Measurements from ENCODE around the gene FBXO22. TPM values are rescaled to one million over a fixed set of nuclear protein-coding genes. Genes with fewer than 3 reads are reported as not detected.

Gene FBXO22
- total and polyA plus RNA-seq, 2 experiments from 2014 or later = 37.8 to 49.8 TPM

- H3K4me2 ChIP-seq (ENCODE audit: unreplicated experiment) = peak overlapping the region; percentile 3
- H3K27ac ChIP-seq = peak overlapping the region; percentile 16; the same call in 1 of the 2 replicates
- H3K4me3 ChIP-seq = no peak overlapping the region
- no peaks in the 10 kb centered on the region for H3K9me3 ChIP-seq (ENCODE audit: low read depth)
- H3K36me3 ChIP-seq (ENCODE audit: low read depth) = no peaks in the 10 kb centered on the region
- no peaks in the 10 kb centered on the region for H4K20me1 ChIP-seq (ENCODE audit: insufficient read depth)
- H2AFZ ChIP-seq = no peak overlapping the region
- peaks cover 37% of the 10 kb centered on the region for H3K4me1 ChIP-seq (ENCODE audit: insufficient read depth)
- H3K27me3 ChIP-seq (replicated peaks; ENCODE audit: insufficient read depth) = no peaks in the 10 kb centered on the region
- peaks cover 56% of the 10 kb centered on the region for H3F3A ChIP-seq (ENCODE audit: insufficient read depth)
- in situ Hi-C loops (cut with MboI) = no loop called here
- peak; percentile 78 for DNase-seq
- H3K79me2 ChIP-seq (ENCODE audit: insufficient read depth) = no peaks in the 10 kb centered on the region
- TF ChIP-seq EZH2 (IDR thresholded peaks at IDR 0.05; ENCODE audit: insufficient read depth, poor library complexity, severe bottlenecking) = no peak
- TF ChIP-seq EZH2phosphoT487 (IDR thresholded peaks at IDR 0.05; ENCODE audit: insufficient read depth, low read depth) = no peak
- no peak overlapping the region for H3K9ac ChIP-seq
- WGBS, 2 experiments (ENCODE audit: low coverage in 1 of 2, low lambda C conversion rate in 2 of 2, missing lambda C conversion rate in 2 of 2) = 45 to 51% methylated on average over 4 of the region's 4 CpGs
- H3K9me2 ChIP-seq (ENCODE audit: insufficient read depth) = no peaks in the 10 kb centered on the region
Observed at GRCh38 chr15:75945953-75946352, 42.3 kb downstream of the FBXO22 start.

- TF ChIP-seq EZH2phosphoT487 (IDR thresholded peaks at IDR 0.05; ENCODE audit: insufficient read depth, low read depth) (no peak; the same call in none of the 2 replicates), EZH2 (IDR thresholded peaks at IDR 0.05; ENCODE audit: insufficient read depth, poor library complexity, severe bottlenecking) (no peak)
- in situ Hi-C loops (cut with MboI) = no loop called here
Observed at GRCh38 chr15:75947092-75947491, 43.4 kb downstream of the FBXO22 start.

GRCh38 chr15:75948761-75949296, 45.2 kb downstream of the FBXO22 start:
- Histone ChIP-seq H3K4me2 (ENCODE audit: unreplicated experiment) (no peak overlapping the region), H3K9me2 (ENCODE audit: insufficient read depth) (no peaks in the 10 kb centered on the region), H3K27ac (no peak overlapping the region), H3K9ac (no peak overlapping the region), H2AFZ (no peak overlapping the region), H3K79me2 (ENCODE audit: insufficient read depth) (no peaks in the 10 kb centered on the region), H3F3A (ENCODE audit: insufficient read depth) (peaks cover 29% of the 10 kb centered on the region), H3K4me1 (ENCODE audit: insufficient read depth) (peaks cover 33% of the 10 kb centered on the region), H4K20me1 (ENCODE audit: insufficient read depth) (no peaks in the 10 kb centered on the region), H3K9me3 (ENCODE audit: low read depth) (no peaks in the 10 kb centered on the region), H3K4me3 (no peak overlapping the region), H3K27me3 (replicated peaks; ENCODE audit: insufficient read depth) (no peaks in the 10 kb centered on the region), H3K36me3 (ENCODE audit: low read depth) (no peaks in the 10 kb centered on the region)
- in situ Hi-C loops (cut with MboI) = no loop called here
- TF ChIP-seq EZH2phosphoT487 (IDR thresholded peaks at IDR 0.05; ENCODE audit: insufficient read depth, low read depth) (no peak), EZH2 (IDR thresholded peaks at IDR 0.05; ENCODE audit: insufficient read depth, poor library complexity, severe bottlenecking) (no peak)
- 82 to 83% methylated on average over 8 of the region's 8 CpGs for WGBS, 2 experiments (ENCODE audit: low coverage in 1 of 2, low lambda C conversion rate in 2 of 2, missing lambda C conversion rate in 2 of 2)
- no peak for DNase-seq

More at GRCh38 chr15:75947092-75947491, 43.4 kb downstream of the FBXO22 start:
- 0 to 8% methylated on average over 1 of the region's 1 CpG for WGBS, 2 experiments (ENCODE audit: low coverage in 1 of 2, low lambda C conversion rate in 2 of 2, missing lambda C conversion rate in 2 of 2)
- H3K4me3 ChIP-seq = no peak overlapping the region
- no peaks in the 10 kb centered on the region for H3K9me2 ChIP-seq (ENCODE audit: insufficient read depth)
- H3K9me3 ChIP-seq (ENCODE audit: low read depth) = no peaks in the 10 kb centered on the region
- peaks cover 45% of the 10 kb centered on the region for H3F3A ChIP-seq (ENCODE audit: insufficient read depth)
- 0 out of 2 replicates have a peak overlapping the region, but pooled peaks have one; percentile 3 for H3K9ac ChIP-seq
- DNase-seq = peak; percentile 96
- peak overlapping the region; percentile 78 for H3K4me2 ChIP-seq (ENCODE audit: unreplicated experiment)
- no peak overlapping the region for H2AFZ ChIP-seq
- peak overlapping the region; percentile 65 for H3K27ac ChIP-seq
- H3K36me3 ChIP-seq (ENCODE audit: low read depth) = no peaks in the 10 kb centered on the region
- no peaks in the 10 kb centered on the region for H4K20me1 ChIP-seq (ENCODE audit: insufficient read depth)
- no peaks in the 10 kb centered on the region for H3K79me2 ChIP-seq (ENCODE audit: insufficient read depth)
- H3K27me3 ChIP-seq (replicated peaks; ENCODE audit: insufficient read depth) = no peaks in the 10 kb centered on the region
- peaks cover 37% of the 10 kb centered on the region for H3K4me1 ChIP-seq (ENCODE audit: insufficient read depth)

GRCh38 chr15:75952525-75952924, 48.8 kb downstream of the FBXO22 start:
- Histone ChIP-seq H3K9me3 (ENCODE audit: low read depth) (no peaks in the 10 kb centered on the region), H3K9me2 (ENCODE audit: insufficient read depth) (no peaks in the 10 kb centered on the region), H3K4me3 (no peak overlapping the region), H3K79me2 (ENCODE audit: insufficient read depth) (no peaks in the 10 kb centered on the region), H3K9ac (no peak overlapping the region), H3K36me3 (ENCODE audit: low read depth) (no peaks in the 10 kb centered on the region), H3F3A (ENCODE audit: insufficient read depth) (peaks cover 4% of the 10 kb centered on the region), H2AFZ (no peak overlapping the region), H3K4me2 (ENCODE audit: unreplicated experiment) (no peak overlapping the region), H3K27me3 (replicated peaks; ENCODE audit: insufficient read depth) (no peaks in the 10 kb centered on the region), H3K27ac (no peak overlapping the region), H4K20me1 (ENCODE audit: insufficient read depth) (no peaks in the 10 kb centered on the region), H3K4me1 (ENCODE audit: insufficient read depth) (peaks cover 4% of the 10 kb centered on the region)
- in situ Hi-C loops (cut with MboI) = no loop called here
- no peak for DNase-seq
- 84 to 89% methylated on average over 4 of the region's 4 CpGs for WGBS, 2 experiments (ENCODE audit: low coverage in 1 of 2, low lambda C conversion rate in 2 of 2, missing lambda C conversion rate in 2 of 2)
- TF ChIP-seq EZH2phosphoT487 (IDR thresholded peaks at IDR 0.05; ENCODE audit: insufficient read depth, low read depth) = no peak
- TF ChIP-seq EZH2 (IDR thresholded peaks at IDR 0.05; ENCODE audit: insufficient read depth, poor library complexity, severe bottlenecking) = no peak
